ENCODE data around the gene ITM2C. TPM values are rescaled to one million over a fixed set of nuclear protein-coding genes. Genes with fewer than 3 reads are reported as not detected.

ITM2C gene
- total and polyA plus RNA-seq, 2 of the 13 experiments (the other 11 are each of a cell fraction or from before 2014, with no cell fraction given) = 70.5 to 270 TPM

DNA sequence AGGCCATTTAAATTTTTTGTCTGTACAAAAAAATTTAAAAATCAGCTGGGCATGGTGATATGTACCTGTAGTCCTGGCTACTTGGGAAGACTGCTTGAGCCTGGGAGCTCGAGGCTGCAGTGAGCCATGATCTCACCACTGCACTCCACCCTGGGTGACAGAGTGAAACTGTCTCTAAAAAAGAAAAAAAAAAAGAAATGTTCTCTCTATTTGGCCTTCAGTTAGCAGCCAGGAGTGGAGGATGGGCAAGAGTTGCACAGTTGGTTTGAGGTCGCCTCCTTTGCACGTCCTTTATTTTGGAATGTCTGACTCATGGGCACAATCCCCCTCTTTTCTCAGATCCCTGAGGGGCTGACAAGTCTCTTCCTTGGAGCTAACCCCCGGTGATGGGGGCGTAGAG lies 26.3 kb downstream of the ITM2C start:
- intact Hi-C loops (cut with micrococcal nuclease; ENCODE audit: unreplicated experiment) = no loop called here
- Histone ChIP-seq H4K20me1 (ENCODE audit: insufficient read depth, low read length) (no peaks in the 10 kb centered on the region), H3K79me2 (ENCODE audit: insufficient read depth, low read length) (no peaks in the 10 kb centered on the region), H3K9me3 (ENCODE audit: low read length) (no peaks in the 10 kb centered on the region), H3K4me2 (ENCODE audit: low read depth, low read length) (no peak overlapping the region), H2AFZ (ENCODE audit: low read length) (no peak overlapping the region), H3K9ac (ENCODE audit: insufficient read depth, low read depth, low read length) (no peak overlapping the region), H3K27ac (ENCODE audit: extremely low read length, insufficient read depth, low read length) (no peak overlapping the region), H3K4me3 (replicated peaks in 1 of 3; ENCODE audit: insufficient read depth in 1 of 3, low read depth in 2 of 3, low read length in 3 of 3) (no peak overlapping the region), H3K27me3 (ENCODE audit: control insufficient read depth in 1 of 2, insufficient read depth in 2 of 2, low read length in 2 of 2) (peaks cover 5 to 64% of the 10 kb centered on the region in 2 experiments; a peak in 4 of 5 replicates), H3K4me1 (ENCODE audit: insufficient read depth, low read length) (no peaks in the 10 kb centered on the region), H3K36me3 (replicated peaks in 1 of 2; ENCODE audit: control insufficient read depth in 1 of 2, insufficient read depth in 2 of 2, low read length in 2 of 2) (no peaks in the 10 kb centered on the region)
- CTCF ChIA-PET (ENCODE audit: low intra/inter-chr PET ratio, low total read pairs) = no interaction called here
- no TSS peak for BruUV-seq (replicated peaks)
- TF ChIP-seq, protein P1, sequence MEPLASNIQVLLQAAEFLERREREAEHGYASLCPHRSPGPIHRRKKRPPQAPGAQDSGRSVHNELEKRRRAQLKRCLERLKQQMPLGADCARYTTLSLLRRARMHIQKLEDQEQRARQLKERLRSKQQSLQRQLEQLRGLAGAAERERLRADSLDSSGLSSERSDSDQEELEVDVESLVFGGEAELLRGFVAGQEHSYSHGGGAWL (CRISPR knock-in tag; IDR thresholded peaks at IDR 0.05) = no peak
- no peak for TF ChIP-seq ZNF253 (CRISPR knock-in tag; IDR thresholded peaks at IDR 0.05; ENCODE audit: borderline replicate concordance)
- no peak for TF ChIP-seq KDM5A (IDR thresholded peaks at IDR 0.05; ENCODE audit: borderline replicate concordance, low read length)
- TF ChIP-seq NFE2L2 (IDR thresholded peaks at IDR 0.05; ENCODE audit: low read length) = no peak
- TF ChIP-seq XRCC5 (optimal IDR thresholded peaks at IDR 0.05; ENCODE audit: low read length) = no peak
- TF ChIP-seq IKZF4 (CRISPR knock-in tag; IDR thresholded peaks at IDR 0.05; ENCODE audit: borderline replicate concordance, low read depth, not compliant biosample characterization) = no peak
- TF ChIP-seq ZNF674 (CRISPR knock-in tag; IDR thresholded peaks at IDR 0.05; ENCODE audit: low read depth) = no peak
- no peak for TF ChIP-seq SALL2 (CRISPR knock-in tag; IDR thresholded peaks at IDR 0.05)
- TF ChIP-seq ZNF274 (CRISPR knock-in tag; IDR thresholded peaks at IDR 0.05) = no peak
- TF ChIP-seq REL (CRISPR knock-in tag; conservative IDR thresholded peaks at IDR 0.05) = no peak
- TF ChIP-seq ZNF841 (CRISPR knock-in tag; IDR thresholded peaks at IDR 0.05; ENCODE audit: borderline replicate concordance) = no peak
- no peak for TF ChIP-seq MEIS2 (CRISPR knock-in tag; IDR thresholded peaks at IDR 0.05)
- TF ChIP-seq, protein P2, sequence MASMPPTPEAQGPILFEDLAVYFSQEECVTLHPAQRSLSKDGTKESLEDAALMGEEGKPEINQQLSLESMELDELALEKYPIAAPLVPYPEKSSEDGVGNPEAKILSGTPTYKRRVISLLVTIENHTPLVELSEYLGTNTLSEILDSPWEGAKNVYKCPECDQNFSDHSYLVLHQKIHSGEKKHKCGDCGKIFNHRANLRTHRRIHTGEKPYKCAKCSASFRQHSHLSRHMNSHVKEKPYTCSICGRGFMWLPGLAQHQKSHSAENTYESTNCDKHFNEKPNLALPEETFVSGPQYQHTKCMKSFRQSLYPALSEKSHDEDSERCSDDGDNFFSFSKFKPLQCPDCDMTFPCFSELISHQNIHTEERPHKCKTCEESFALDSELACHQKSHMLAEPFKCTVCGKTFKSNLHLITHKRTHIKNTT (CRISPR knock-in tag; IDR thresholded peaks at IDR 0.05) = no peak
- TF ChIP-seq, protein P3, sequence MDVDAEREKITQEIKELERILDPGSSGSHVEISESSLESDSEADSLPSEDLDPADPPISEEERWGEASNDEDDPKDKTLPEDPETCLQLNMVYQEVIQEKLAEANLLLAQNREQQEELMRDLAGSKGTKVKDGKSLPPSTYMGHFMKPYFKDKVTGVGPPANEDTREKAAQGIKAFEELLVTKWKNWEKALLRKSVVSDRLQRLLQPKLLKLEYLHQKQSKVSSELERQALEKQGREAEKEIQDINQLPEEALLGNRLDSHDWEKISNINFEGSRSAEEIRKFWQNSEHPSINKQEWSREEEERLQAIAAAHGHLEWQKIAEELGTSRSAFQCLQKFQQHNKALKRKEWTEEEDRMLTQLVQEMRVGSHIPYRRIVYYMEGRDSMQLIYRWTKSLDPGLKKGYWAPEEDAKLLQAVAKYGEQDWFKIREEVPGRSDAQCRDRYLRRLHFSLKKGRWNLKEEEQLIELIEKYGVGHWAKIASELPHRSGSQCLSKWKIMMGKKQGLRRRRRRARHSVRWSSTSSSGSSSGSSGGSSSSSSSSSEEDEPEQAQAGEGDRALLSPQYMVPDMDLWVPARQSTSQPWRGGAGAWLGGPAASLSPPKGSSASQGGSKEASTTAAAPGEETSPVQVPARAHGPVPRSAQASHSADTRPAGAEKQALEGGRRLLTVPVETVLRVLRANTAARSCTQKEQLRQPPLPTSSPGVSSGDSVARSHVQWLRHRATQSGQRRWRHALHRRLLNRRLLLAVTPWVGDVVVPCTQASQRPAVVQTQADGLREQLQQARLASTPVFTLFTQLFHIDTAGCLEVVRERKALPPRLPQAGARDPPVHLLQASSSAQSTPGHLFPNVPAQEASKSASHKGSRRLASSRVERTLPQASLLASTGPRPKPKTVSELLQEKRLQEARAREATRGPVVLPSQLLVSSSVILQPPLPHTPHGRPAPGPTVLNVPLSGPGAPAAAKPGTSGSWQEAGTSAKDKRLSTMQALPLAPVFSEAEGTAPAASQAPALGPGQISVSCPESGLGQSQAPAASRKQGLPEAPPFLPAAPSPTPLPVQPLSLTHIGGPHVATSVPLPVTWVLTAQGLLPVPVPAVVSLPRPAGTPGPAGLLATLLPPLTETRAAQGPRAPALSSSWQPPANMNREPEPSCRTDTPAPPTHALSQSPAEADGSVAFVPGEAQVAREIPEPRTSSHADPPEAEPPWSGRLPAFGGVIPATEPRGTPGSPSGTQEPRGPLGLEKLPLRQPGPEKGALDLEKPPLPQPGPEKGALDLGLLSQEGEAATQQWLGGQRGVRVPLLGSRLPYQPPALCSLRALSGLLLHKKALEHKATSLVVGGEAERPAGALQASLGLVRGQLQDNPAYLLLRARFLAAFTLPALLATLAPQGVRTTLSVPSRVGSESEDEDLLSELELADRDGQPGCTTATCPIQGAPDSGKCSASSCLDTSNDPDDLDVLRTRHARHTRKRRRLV (CRISPR knock-in tag; IDR thresholded peaks at IDR 0.05) = no peak
- TF ChIP-seq, protein P4, sequence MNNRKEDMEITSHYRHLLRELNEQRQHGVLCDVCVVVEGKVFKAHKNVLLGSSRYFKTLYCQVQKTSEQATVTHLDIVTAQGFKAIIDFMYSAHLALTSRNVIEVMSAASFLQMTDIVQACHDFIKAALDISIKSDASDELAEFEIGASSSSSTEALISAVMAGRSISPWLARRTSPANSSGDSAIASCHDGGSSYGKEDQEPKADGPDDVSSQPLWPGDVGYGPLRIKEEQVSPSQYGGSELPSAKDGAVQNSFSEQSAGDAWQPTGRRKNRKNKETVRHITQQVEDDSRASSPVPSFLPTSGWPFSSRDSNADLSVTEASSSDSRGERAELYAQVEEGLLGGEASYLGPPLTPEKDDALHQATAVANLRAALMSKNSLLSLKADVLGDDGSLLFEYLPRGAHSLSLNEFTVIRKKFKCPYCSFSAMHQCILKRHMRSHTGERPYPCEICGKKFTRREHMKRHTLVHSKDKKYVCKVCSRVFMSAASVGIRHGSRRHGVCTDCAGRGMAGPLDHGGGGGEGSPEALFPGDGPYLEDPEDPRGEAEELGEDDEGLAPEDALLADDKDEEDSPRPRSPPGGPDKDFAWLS (CRISPR knock-in tag; IDR thresholded peaks at IDR 0.05; ENCODE audit: borderline replicate concordance) = no peak
- in situ Hi-C loops (cut with HindIII; ENCODE audit: extremely low pct_ligation_motif_present, low pct_unique_long_range_greater_than_20kb) = no loop called here
- FAIRE-seq = no peak
- POLR2A ChIA-PET = no interaction called here
- no peak for DNase-seq (ENCODE audit: low spot score)
- ATAC-seq = no peak
- WGBS (ENCODE audit: low lambda C conversion rate) = 7% methylated on average over 5 of the region's 5 CpGs
